Measurements from ENCODE around the gene IRF5. TPM values are rescaled to one million over a fixed set of nuclear protein-coding genes. Genes with fewer than 3 reads are reported as not detected.

Gene IRF5
- total RNA-seq, 1 experiment from 2014 or later: 0.74 TPM

DNA sequence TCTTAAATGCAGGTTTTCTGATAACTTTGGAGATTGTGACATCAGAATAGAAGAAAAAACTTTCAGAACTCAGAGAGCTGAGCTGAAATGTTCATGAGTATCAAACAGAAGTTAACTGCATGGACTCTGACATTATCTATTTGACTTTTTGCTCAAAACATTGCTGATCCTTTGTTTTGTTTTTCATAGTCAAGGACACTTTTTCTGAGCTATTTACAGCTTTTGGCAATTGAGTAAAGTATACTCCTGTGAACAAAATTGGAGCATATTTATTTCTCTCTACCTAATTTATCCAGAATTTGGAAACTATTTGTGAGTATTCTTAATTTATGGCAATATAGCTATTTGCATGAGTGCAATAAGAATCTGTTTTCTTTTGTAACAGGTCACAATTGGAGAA, 38.3 kb upstream of the IRF5 start:
- no peak for DNase-seq
- Mint-ChIP-seq H3K27me3 (ENCODE audit: low read depth) (no peaks in the 10 kb centered on the region; the same call in 1 of the 2 replicates), H3K27ac (no peak overlapping the region), H3K9me3 (peaks cover 3 to 9% of the 10 kb centered on the region in 2 experiments), H3K36me3 (ENCODE audit: insufficient read depth in 1 of 3, low read depth in 3 of 3) (peaks cover 17 to 19% (median 19%) of the 10 kb centered on the region in 3 experiments), H3K4me1 (peaks cover 1 to 2% of the 10 kb centered on the region in 2 experiments; a peak in 3 of 4 replicates), H3K4me3 (no peak overlapping the region)
- no peak overlapping the region for H3K23ac ChIP-seq (ENCODE audit: insufficient read length, low read depth, low read length)
- no peaks in the 10 kb centered on the region for H3K9me3 ChIP-seq (ENCODE audit: control insufficient read depth, low read depth, low read length)
- no peak overlapping the region for H3K56ac ChIP-seq (ENCODE audit: insufficient read length, low read depth, low read length)
- H3K79me1 ChIP-seq (ENCODE audit: insufficient read depth, low read depth, low read length, poor library complexity, severe bottlenecking): no peaks in the 10 kb centered on the region
- H2BK5ac ChIP-seq (ENCODE audit: insufficient read length, low read length): no peak overlapping the region
- no peak overlapping the region for H2BK12ac ChIP-seq (ENCODE audit: insufficient read length, low read depth, low read length)
- no peaks in the 10 kb centered on the region for H3K27me3 ChIP-seq (ENCODE audit: insufficient read depth, low read length)
- no peak overlapping the region for H2BK120ac ChIP-seq (ENCODE audit: low read depth, low read length, poor library complexity, severe bottlenecking)
- H2AK5ac ChIP-seq (ENCODE audit: insufficient read length, low read length): no peak overlapping the region
- no peak overlapping the region for H2AFZ ChIP-seq (ENCODE audit: low read length)
- no peak overlapping the region for H4K91ac ChIP-seq (ENCODE audit: insufficient read length, low read depth, low read length)
- H3T11ph ChIP-seq (ENCODE audit: low read length): no peak overlapping the region
- H4K8ac ChIP-seq (replicated peaks; ENCODE audit: insufficient read length, low read depth, low read length): no peak overlapping the region
- H3K14ac ChIP-seq (ENCODE audit: insufficient read depth, low read length): no peak overlapping the region
- H3K79me2 ChIP-seq (ENCODE audit: insufficient read depth, low read length): no peaks in the 10 kb centered on the region
- H4K5ac ChIP-seq (ENCODE audit: insufficient read length, low read depth, low read length): no peak overlapping the region
- H3K18ac ChIP-seq (ENCODE audit: insufficient read length, low read depth, low read length): no peak overlapping the region
- H2BK20ac ChIP-seq (ENCODE audit: low read depth, low read length, poor library complexity, severe bottlenecking): no peak overlapping the region
- no peak overlapping the region for H3K9ac ChIP-seq (ENCODE audit: extremely low read depth, insufficient read length, low read length)
- no peak overlapping the region for H2BK15ac ChIP-seq (ENCODE audit: low read depth, low read length)
- no peaks in the 10 kb centered on the region for H3K23me2 ChIP-seq (ENCODE audit: insufficient read length, low read depth, low read length, poor library complexity, severe bottlenecking)
- H3K4me1 ChIP-seq (ENCODE audit: insufficient read depth, low read length): no peaks in the 10 kb centered on the region
- H3K4ac ChIP-seq (ENCODE audit: low read depth, low read length): no peak overlapping the region
- no peaks in the 10 kb centered on the region for H4K20me1 ChIP-seq (ENCODE audit: control insufficient read depth, insufficient read depth, insufficient read length)
- TF ChIP-seq, protein P1, sequence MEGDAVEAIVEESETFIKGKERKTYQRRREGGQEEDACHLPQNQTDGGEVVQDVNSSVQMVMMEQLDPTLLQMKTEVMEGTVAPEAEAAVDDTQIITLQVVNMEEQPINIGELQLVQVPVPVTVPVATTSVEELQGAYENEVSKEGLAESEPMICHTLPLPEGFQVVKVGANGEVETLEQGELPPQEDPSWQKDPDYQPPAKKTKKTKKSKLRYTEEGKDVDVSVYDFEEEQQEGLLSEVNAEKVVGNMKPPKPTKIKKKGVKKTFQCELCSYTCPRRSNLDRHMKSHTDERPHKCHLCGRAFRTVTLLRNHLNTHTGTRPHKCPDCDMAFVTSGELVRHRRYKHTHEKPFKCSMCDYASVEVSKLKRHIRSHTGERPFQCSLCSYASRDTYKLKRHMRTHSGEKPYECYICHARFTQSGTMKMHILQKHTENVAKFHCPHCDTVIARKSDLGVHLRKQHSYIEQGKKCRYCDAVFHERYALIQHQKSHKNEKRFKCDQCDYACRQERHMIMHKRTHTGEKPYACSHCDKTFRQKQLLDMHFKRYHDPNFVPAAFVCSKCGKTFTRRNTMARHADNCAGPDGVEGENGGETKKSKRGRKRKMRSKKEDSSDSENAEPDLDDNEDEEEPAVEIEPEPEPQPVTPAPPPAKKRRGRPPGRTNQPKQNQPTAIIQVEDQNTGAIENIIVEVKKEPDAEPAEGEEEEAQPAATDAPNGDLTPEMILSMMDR (conservative IDR thresholded peaks at IDR 0.05): no peak
- H3K27ac ChIP-seq (ENCODE audit: insufficient read length, low read depth, low read length): no peak overlapping the region
- H3K4me2 ChIP-seq (ENCODE audit: insufficient read depth, insufficient read length, low read length): no peak overlapping the region

Measured in H9 (cell line).